ENCODE data around the gene RAB11FIP5.
"Not testable (repeated sequence)": the region's sequence is repeated elsewhere in the genome, so short reads cannot be mapped to it uniquely, and the experiment has no call there.

Gene RAB11FIP5, protein sequence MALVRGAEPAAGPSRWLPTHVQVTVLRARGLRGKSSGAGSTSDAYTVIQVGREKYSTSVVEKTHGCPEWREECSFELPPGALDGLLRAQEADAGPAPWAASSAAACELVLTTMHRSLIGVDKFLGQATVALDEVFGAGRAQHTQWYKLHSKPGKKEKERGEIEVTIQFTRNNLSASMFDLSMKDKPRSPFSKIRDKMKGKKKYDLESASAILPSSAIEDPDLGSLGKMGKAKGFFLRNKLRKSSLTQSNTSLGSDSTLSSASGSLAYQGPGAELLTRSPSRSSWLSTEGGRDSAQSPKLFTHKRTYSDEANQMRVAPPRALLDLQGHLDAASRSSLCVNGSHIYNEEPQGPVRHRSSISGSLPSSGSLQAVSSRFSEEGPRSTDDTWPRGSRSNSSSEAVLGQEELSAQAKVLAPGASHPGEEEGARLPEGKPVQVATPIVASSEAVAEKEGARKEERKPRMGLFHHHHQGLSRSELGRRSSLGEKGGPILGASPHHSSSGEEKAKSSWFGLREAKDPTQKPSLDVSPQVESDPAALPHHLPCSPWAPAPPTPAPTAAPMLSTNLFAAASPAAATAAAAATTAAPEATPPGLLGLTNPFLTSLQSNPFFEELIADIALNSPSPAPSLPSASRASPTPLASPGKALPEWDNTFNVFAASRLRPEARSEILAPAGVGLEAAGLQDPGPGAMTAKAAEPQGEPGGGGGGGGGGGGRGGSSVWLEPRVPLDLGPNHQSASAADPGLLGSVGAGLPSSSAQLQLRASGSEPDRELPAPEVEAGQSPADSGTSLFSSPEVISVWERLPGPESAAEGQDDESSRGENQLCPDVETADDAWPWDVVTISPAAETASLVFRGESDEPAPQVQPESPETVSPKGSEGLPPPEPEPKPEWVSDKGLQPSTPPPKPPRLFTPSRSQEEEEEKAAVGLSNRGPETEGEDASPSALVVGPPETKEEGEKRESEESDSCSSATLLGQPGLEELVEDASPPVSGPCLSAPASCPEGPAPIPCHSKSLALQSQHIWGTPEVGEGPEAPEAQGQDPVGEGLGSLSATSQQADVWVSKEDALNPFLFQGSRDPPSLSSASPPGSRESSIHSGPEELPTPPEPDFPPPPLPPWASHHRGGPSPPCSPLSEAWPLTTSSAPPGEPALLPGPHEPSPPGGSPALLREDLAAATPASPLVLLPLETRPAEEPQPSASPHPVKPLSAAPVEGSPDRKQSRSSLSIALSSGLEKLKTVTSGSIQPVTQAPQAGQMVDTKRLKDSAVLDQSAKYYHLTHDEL (N-terminal part only)

DNA sequence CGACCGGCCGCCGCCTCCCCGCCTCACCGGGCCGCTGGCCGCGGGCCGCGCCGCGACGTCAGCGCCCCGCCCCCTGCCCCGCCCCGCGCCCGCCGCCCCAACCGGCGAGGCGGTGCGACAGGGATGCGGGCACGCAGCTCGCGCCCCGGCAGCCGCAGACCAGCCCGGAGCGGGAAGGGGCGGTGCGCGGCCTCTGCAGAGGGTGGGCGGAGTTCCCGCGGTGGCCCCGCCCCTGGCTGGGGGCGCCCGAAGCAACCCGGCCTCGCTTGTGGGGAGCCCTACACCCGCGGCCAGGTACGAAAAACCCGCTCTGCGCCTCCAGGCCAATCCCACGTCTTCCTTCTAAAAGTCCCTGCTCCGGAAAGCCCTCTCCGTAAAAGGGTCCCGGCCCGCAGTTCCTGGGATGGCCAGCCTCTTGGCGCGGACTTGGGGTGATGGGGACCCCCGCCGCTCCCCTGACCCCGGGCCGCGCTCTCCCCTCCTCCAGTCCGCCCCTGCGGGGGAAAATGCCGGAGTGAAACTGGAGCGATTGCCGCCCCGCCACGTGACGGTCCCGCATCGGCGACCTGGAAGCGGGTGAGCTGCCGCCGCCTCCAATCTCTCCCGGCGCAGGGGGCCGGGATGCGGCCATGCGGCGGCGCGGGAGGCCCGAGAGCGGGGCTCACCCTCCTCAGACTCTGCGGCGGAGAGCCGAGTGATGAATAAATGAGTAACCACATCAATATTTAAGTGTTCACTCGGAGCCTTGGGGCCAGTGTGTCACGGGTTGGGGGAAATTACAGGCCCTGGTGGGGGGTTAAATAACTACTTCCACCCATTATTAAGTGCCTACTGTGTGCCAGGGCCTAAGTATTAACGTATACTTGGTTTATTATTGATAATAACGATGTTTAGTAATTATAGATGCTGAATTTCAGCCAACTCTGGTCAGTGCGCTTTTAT, at the start of gene RAB11FIP5:
RAB11FIP5 (minus strand) TSS at position 36 of the 942 bp plus-strand sequence. CDS start 171 bp downstream, outside the sequence.
- DNase-seq (ENCODE audit: low read depth in 2 of 2): peak; percentile 75 to 81

DNA sequence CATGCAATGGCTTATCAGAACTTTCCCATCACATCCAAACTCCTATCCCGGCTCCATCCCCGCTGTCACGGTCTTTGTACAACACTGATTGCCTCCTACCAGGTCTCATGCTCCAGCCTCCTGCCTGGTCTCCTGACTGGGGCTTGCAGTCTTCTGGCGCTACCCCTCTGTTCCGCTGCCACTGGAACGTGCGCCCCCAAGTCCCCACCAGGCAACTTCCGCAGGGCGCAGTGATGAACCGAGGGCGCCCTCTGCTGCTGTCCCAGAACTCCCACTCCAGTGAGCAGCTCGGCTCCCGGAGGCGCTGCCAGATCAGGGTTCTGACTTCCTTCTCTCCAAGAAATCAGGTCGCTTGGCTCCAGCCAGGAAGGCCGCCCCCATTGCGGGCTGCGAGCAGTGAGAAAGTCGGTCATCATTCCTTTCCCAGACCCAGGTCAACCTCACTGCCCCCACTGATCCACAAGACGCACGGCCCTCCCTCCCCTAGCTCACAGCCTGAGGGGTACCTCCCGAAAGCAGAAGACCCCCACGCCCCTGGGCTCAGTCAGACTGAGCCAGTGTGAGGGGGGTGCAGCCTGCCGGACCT, 43.9 kb upstream of the RAB11FIP5 start:
- DNase-seq (ENCODE audit: low read depth in 2 of 2): peak; percentile 18 to 27

DNA sequence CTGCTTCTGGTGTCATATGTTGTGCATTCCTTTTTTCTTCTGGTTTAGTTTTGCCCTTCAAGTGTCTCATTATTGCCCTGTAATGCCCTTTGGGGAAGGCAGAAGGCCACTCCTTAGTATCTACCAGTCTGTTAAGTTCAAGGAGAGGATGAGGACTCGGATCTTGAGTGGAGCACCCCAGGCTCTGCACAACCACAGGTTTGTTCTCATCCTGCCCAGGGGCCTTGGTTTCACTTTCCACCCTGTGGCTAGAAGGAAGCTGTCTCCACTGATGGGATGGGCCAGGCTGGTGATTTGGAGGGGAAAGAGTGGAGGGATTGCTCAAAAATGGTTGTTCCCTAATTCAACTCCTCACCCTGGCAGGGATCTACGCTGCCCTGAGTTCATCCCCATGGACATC, 30.2 kb upstream of the RAB11FIP5 start:
- no peak for DNase-seq (ENCODE audit: low read depth in 2 of 2)

GRCh38 chr2:73141896-73142295, 29.1 kb upstream of the RAB11FIP5 start:
- no peak for DNase-seq (ENCODE audit: low read depth in 2 of 2)

GRCh38 chr2:73135236-73135635, 22.5 kb upstream of the RAB11FIP5 start:
- DNase-seq (ENCODE audit: low read depth in 2 of 2): no peak

- no peak for DNase-seq (ENCODE audit: low read depth in 2 of 2)
These were observed 21.7 kb upstream of the RAB11FIP5 start for GRCh38 chr2:73134471-73134870.

GRCh38 chr2:73133566-73134197, 20.9 kb upstream of the RAB11FIP5 start:
- DNase-seq (ENCODE audit: low read depth in 2 of 2): no peak

GRCh38 chr2:73131807-73132206, 19.1 kb upstream of the RAB11FIP5 start:
- DNase-seq (ENCODE audit: low read depth in 2 of 2): no peak

DNA sequence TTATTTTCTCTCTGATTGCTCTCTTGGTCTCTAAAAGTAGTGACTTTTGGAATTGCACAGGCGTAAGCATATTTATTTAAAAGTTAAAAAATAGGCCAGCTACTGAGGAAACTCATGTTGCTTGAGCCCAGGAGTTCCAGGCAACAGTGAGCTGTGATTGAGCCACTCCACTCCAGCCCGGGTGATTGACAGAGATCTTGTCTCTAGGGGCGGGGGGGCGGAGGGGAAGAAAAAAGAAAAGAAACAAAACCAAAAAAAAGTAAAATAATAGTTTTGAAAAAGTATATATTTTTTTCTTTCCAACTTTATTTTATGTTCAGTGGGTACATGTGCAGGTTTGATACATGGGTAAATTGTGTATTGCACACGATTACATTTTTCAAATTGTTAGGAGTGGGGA, 18.0 kb upstream of the RAB11FIP5 start:
- DNase-seq (ENCODE audit: low read depth in 2 of 2): no peak

DNA sequence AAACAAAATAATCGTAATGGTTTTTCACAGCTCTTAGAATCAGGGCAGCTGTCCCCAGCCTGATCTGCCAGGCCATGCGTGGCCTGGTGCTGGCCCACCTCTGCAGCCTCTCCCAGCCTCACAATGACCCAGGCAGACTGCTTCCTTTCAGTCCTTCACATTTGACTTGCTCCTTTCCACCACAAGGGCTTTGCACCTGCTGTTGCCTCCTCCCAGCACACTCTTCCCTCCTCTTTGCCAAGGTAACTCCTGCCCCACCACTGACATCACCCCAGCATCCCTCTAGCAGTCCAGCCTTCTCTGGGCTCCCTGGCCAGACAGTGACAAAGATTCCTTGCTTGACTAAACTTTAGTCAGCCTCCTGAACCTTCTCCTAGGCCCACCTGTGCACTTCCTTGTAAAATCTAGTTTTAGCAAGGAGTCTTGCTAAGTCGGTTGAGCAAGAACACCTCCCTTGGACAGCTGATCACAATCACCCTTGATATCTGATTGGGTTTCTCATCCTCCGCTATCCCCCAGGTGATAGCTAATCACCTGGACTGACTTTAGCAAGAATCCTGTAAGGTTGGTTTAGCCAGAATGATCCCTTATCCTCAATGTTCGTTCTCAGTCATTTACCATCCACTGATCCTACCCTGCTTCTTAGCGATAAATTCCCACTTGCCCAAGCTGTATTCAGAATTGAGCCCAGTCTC, 16.2 kb upstream of the RAB11FIP5 start:
- DNase-seq (ENCODE audit: low read depth in 2 of 2): no peak

DNA sequence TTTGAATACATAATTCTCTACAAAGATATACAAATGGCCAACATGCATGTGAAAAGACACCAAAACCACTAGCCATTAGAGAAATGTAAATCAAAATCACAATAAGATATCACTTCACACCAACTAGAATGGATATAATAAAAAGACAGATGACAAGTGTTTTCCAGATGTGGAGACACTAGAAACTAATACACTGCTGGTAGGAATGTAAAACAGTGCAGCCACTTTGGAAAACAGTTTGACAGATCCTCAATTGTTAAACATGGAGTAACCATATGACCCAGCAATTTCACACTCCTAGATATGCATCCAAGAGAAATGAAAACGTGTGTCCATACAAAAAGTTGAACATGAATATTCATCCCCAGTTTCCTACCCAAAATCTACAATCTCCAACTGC, 9.8 kb upstream of the RAB11FIP5 start:
- no peak for DNase-seq (ENCODE audit: low read depth in 2 of 2)

DNA sequence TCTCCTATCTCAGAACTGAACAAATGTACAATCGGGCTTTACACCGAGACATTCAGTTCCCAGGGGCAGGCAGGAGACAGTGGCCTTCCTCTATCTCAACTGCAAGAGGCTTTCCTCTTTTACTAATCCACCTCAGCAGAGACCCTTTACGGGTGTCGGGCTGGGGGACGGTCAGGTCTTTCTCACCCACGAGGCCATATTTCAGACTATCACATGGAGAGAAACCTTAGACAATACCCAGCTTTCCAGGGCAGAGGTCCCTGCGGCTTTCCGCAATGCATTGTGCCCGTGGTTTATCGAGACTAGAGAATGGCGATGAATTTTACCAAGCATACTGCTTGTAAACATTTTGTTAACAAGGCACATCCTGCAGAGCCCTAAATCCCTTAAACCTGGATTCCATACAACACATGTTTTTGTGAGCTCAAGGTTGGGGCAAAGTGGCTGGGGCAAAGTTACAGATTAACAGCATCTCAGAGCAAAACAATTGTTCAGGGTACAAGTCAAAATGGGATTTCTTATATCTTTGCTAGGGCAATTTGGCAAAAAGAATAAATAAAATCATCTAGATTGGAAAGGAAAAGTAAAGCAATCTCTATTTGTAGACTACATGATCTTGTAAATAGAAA, 7.0 kb upstream of the RAB11FIP5 start:
- DNase-seq (ENCODE audit: low read depth in 2 of 2): not testable (repeated sequence)

GRCh38 chr2:73117441-73117840, 4.7 kb upstream of the RAB11FIP5 start:
- DNase-seq (ENCODE audit: low read depth in 2 of 2): no peak

- DNase-seq (ENCODE audit: low read depth in 2 of 2): no peak
These were observed 3.6 kb upstream of the RAB11FIP5 start for GRCh38 chr2:73116182-73116960.

DNA sequence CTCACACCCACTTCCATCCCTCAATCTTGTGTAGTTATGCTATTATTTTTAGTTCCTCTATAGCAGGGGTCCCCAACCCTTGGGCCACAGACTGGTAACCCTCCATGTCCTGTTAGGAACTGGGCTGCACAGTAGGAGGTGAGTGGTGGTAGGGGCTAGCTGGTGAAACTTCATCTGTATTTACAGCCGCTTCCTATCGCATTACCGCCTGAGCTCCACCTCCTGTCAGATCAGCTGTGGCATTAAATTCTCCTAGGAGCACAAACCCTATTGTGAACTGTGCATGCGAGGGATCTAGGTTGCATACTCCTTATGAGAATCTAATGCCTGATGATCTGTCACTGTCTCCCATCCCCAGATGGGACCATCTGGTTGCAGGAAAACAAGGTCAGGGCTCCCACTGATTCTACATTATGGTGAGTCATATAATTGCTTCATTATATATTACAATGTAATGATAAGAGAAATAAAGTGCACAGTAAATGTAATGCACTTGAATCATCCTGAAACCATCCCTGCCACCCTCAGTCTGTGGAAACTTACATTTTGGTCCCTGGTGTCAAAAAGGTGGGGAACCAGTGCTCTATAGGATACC, 1.6 kb upstream of the RAB11FIP5 start:
- DNase-seq (ENCODE audit: low read depth in 2 of 2): no peak

GRCh38 chr2:73112026-73112912, 479 bp downstream of the RAB11FIP5 start:
- DNase-seq (ENCODE audit: low read depth in 2 of 2): peak; percentile 8 to 21
